ENCODE data around the gene CTIF.

CTIF gene

GRCh38 chr18:48795696-48796095 is 256.9 kb downstream of the CTIF start:
- H3K4me3 ChIP-seq (ENCODE audit: low read depth, low read length) = no peak overlapping the region
- no peak for TF ChIP-seq CTCF (IDR thresholded peaks at IDR 0.05; ENCODE audit: control insufficient read depth, extremely low read depth, insufficient read depth)
- no peak for DNase-seq (ENCODE audit: low read depth)

DNA sequence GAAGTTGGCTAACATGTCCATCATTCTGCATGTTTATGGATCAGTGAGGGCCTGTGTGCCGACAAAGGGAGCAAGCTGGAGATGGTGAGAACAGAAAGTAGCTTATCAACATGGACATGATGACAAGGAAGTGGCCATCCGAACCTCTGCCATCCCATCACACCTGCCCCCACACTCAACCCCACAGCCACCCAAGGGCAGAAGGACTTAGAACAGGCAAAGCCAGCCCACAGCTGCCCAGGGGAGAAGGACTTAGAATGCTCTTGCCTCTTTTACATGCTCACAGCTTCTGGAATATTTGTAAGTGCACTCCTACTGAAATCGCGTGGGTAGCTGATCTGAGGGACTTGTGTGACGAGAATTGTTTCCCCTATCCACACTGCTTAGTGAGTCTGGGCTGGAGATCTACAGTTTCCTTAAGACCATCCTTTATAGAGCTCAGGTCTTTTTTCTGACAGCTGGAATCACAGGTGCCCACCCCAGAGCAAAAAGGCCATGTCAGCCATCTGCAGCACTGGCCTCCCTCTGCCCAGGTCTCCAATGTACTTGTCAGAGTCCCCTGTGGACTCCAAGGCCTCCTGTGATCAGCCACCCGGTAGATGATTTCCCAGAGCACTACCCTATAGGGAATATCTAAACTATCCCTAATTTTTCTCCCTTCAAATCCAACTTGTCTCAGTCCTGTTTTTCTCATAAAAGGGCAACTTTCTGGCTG is 257.8 kb downstream of the CTIF start:
- no peak for DNase-seq (ENCODE audit: low read depth)
- H3K4me3 ChIP-seq (ENCODE audit: low read depth, low read length) = no peak overlapping the region
- no peak for TF ChIP-seq CTCF (IDR thresholded peaks at IDR 0.05; ENCODE audit: control insufficient read depth, extremely low read depth, insufficient read depth)

DNA sequence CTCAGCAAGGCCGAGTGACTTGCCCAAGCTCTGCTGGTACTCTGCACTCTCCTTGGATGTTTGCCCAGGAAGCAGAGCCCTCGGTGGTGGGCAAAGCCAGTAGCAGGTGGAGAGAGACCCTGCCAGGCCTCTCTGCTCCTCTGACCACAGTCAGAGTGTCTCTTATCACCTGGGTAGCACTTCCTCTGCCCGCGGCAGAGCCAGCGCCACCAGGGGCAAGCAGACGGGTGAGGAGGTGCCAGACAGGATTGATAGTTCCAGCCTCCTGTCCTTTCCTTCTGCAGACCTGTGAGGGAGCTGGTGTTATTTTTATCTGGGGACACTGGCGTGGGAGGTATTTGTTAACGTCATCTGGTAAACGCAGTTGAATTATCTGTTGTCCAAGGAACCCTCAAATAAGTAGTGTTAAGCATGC is 259.0 kb downstream of the CTIF start:
- no peak for DNase-seq (ENCODE audit: low read depth)
- H3K4me3 ChIP-seq (ENCODE audit: low read depth, low read length) = no peak overlapping the region
- no peak for TF ChIP-seq CTCF (IDR thresholded peaks at IDR 0.05; ENCODE audit: control insufficient read depth, extremely low read depth, insufficient read depth)

GRCh38 chr18:48798334-48799245 is 259.8 kb downstream of the CTIF start:
- DNase-seq (ENCODE audit: low read depth) = no peak
- H3K4me3 ChIP-seq (ENCODE audit: low read depth, low read length) = no peak overlapping the region
- TF ChIP-seq CTCF (IDR thresholded peaks at IDR 0.05; ENCODE audit: control insufficient read depth, extremely low read depth, insufficient read depth) = no peak

GRCh38 chr18:48799724-48800315 is 261.0 kb downstream of the CTIF start:
- TF ChIP-seq CTCF (IDR thresholded peaks at IDR 0.05; ENCODE audit: control insufficient read depth, extremely low read depth, insufficient read depth) = no peak
- H3K4me3 ChIP-seq (ENCODE audit: low read depth, low read length) = no peak overlapping the region
- DNase-seq (ENCODE audit: low read depth) = no peak

GRCh38 chr18:48800466-48800865 is 261.6 kb downstream of the CTIF start:
- H3K4me3 ChIP-seq (ENCODE audit: low read depth, low read length) = no peak overlapping the region
- no peak for TF ChIP-seq CTCF (IDR thresholded peaks at IDR 0.05; ENCODE audit: control insufficient read depth, extremely low read depth, insufficient read depth)

More at GRCh38 chr18:48800466-48800865, 261.6 kb downstream of the CTIF start:
- DNase-seq (ENCODE audit: low read depth) = no peak
